NCI-H69 (cell line): ENCODE results near the gene L2HGDH.
A peak's percentile ranks its signal among the peaks of the same experiment; 100 is the strongest.

Experiments
- DNase-seq: peaks from one replicate; lab custom pipeline; 2025; lab: John Stamatoyannopoulos, UW

Gene L2HGDH

DNA sequence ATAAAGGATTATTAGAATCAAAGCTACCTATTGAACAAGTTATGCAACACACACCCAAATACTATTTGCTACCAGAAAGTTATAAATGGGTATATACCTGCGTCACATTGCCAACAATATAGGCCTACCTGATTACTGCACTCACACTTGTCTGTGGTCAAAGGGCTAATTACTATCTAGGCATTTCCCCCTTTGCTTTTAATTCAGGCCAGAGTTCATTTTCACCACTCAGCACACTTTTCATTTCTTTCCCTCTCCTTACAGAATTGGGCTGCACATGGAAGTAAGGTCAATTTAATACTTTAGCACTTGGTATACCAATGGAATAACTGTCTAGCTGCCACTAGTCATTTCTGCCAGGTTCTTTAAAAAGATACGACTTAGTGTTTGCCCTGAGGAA lies 82.3 kb downstream of the L2HGDH start:
- DNase-seq: no peak

DNA sequence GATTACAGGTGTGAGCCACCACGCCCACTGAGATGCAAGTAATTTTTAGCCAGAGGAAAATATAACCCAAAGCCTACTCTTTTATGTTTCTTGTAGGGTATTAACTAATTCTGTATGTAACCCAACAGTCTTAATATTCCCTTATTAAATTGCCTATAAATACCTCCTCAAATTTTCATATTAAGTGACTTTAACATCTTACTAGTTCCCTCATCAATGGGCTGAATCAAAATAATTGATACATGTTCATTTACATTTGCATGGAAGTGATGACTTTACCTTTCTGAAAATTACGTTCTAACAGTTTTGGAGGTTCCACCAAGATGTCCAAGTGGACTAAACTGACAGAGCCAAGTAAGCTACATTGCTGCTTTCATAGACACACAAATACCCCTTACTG lies 83.7 kb downstream of the L2HGDH start:
- DNase-seq: no peak

DNA sequence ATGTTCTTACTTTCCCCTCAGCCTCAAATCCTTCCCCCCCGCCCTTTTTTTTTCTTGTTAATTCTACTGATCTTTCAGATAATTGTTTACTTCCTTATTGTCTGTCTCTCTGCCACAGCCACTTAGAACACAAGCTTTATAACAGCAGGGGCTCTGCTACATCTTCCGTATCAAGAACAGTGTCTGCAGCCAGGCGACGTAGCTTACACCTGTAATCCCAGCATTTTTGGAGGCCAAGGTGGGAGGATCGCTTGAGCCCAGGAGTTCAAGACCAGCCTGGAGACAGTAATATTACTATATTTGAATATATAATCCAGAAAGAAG lies 86.1 kb downstream of the L2HGDH start:
- DNase-seq: peak; percentile 78

DNA sequence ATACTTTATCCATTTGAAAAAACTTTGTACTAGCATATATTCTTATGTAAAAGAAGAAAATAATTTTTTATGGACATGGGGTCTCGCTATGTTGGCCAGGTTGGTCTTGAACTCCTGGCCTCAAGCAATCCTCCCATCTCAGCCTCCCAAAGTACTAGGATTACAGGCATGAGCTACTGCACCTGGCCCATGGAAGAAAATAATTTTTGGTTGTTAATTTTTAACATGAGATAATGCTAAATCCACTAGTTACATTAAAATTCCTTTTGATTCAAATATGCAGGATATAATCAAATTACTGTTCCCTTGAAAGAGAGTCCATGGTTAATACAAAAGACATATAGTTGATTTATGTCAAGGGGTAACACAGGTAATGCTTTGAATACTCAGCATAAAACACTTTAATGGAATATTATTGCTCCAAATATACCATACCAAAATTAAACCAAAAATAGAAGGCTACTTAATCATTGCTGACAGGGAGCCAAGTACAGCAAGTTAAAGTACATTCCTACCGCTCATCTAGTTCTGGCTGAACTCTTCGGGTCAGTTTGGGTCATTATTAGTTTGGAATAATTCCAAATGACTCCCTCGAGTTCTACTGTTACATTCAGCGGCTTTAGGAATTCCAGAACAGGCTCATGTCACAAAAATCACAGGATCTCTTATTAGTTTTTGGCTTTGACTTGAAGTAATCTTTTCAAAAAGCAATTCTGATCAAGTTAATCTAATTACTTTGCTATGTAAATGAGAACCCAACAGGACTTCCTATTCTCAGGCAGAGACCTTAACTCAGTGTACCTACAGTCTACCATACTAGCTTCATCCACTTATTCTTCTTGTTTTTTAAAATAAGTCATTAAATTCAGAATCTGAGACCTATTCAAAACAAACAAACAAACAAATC lies 86.7 kb downstream of the L2HGDH start:
- DNase-seq: peak; percentile 39

DNA sequence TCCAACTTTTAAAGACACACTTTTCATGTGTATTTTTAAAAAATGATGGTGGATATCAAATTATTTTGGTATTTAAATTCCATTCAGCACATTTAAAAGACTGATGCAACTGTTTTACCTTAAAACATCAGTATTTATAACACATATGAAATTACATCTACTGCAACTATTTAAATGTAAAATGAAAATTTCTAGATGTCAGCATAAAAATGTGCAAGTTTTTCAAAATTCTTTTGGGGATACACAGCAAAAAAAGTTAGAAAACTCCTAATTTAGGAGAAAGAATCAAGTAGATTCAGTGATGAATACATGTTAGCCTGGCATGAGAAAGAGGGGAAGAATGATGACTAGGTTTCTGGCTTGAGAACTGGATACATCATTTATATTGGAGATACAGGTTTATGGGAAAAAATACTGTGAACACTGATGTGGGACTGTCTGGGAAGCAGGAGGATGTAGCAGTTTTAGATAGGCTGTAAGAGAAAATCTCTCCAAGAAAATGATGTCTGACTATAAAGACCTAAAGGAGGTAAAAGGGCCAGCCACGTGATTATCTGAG lies 89.9 kb downstream of the L2HGDH start:
- no peak for DNase-seq

DNA sequence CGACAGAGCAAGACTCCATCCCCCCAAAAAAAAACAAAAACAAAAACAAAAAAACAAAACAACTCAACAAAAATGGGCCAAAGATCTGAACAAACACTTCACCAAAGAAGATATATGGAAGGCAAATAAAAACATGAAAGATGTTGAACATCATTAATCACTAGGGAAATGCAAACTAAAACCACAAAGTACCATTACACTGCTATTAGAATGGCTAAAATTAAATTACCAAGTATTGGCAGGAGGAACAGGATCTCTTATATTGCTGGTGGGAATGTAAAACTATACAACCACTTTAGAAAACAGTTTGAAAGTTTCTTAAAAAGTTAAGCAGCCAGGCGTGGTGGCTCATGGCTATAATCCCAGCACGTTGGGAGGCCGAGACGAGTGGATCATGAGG lies 93.5 kb downstream of the L2HGDH start:
- no peak for DNase-seq

DNA sequence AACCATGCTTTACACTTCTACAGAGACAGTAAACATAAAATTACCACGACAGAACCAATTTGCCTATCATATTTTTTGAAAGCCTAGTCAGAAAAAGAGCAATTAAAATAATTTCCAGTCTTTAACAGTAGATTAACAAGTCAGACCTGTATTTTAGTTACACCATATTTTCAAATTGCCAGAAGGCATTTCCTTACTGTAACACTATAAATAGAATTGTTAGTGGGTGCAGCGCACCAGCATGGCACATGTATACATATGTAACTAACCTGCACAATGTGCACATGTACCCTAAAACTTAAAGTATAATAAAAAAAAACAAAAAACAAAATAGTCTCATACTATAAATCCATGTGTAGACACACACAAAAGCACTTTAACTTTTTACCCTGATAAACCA lies 96.6 kb downstream of the L2HGDH start:
- DNase-seq: peak; percentile 20

DNA sequence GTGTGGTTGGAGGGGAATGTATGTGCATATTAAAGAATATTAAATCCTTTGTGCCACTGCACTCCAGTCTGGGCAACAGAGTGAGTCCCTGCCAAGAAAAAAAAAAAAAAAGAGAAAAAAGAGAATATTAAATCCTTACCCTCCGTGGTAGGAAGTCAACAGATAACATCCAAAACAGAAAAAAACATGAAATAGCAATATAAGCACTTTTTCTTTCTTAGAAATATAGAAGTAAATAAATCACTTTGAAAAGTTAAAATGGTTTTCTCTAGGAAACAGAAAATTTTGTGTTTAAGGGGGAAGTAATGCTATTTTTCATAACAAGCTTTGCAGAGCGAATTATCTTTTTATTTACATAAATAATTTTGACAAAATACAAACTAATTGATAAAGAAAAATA lies 98.2 kb downstream of the L2HGDH start:
- DNase-seq: no peak

DNA sequence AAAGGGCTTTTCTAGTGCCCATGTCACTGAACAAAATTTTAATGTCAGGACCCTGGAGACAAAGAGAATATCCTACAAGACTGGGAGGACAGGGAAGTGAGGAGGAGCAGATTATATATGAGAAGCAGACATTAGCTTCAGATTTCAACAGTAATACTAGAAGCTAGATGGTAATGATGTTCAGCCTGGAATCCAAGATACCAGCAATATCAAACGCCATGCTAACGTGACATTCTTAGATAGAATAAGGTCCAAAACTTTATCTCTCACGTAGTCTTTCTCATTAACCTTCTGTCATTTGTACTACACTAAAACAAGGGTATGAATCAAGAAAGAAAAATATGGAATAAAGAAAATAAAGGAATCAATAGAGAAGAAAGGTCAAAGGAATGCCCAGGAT lies 99.3 kb downstream of the L2HGDH start:
- no peak for DNase-seq

DNA sequence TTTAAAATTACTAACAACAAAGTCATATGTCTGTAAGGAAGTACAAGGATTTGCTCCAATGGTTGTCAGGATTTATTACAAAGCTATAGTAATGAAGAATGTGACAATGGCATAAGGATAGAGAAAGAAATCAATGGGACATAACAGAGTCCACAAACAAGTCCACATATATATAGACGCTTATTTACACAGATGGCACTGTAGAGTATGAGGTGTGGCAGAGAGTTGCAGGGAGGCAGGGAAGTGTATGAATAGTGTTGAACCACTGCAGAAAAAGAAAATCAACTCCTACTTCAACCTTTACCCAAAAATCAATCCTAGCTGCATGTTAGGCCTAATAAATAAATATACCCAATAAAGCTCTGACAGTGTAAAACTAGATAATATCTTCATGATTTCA lies 102.0 kb downstream of the L2HGDH start:
- peak; percentile 40 for DNase-seq

DNA sequence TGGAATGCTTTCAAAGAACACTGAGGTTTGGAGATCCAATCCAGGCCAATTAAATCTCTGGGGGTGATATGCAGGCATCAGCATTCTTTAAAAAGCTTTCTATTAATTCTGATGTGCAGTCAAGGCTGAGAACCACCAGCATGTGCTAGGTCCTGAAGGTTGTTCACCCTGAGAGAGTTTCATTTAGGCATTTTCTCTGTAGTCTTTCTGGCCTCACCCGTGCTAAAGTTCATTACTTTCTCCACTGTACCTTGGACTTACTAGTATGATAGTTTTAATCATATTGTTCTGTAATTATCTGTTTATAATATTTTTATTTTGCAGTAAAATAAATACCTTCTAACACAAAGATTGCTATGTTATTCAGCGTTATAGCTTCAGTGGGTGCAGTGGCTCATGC lies 113.5 kb downstream of the L2HGDH start:
- no peak for DNase-seq

DNA sequence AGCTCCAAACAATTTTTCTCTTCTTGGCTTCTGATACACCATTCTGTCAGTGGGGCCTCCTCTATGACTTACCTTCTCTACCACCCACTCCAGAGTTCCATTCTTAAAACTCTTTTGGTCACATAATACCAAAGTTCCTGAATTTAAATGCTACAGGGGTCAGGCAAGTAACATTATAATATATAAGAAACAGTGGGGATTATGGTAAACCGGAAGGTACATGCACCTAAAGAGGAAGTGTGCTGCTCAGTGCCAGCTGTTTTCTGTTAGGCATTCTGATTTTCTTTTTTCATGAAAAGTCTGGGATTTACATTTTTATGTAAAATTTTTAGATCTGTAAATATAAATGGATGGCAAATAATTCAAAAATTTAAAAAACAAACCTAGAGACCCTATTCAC lies 120.5 kb downstream of the L2HGDH start:
- no peak for DNase-seq
